Left colon (tissue), 2 donors: ENCODE results near the gene CRYAA. TPM values are rescaled to one million over a fixed set of nuclear protein-coding genes. Genes with fewer than 3 reads are reported as not detected.
"Not testable (repeated sequence)": the region's sequence is repeated elsewhere in the genome, so short reads cannot be mapped to it uniquely, and the experiment has no call there.

Source experiments
- ATAC-seq: fragments of 200-7000 bp; cut with Tn5 transposase; one replicate; pipeline ENCODE4 v1.9.1; 2020; ENCODE audit warnings: mild to moderate bottlenecking, moderate library complexity
- DNase-seq, 2 donors: peaks; one replicate each; pipeline ENCODE4 v3.0.0-alpha.2; 2020
- intact Hi-C, 2 donors: fragments of 100-400 bp; cut with DNase I in 1 of 2; cut with micrococcal nuclease in 1 of 2; formaldehyde crosslinking; loops; one replicate each; pipeline versions ENCODE4 v1.11.2 to v1.14.0; 2022; cut with DNase I, micrococcal nuclease
- total RNA-seq, 2 donors: library from RNA; stranded (reverse); fragmentation: NEBNext Ultra II Directional; extraction: Animal tissue kit (Norgen Biotek cat#: 25700); gene quantifications; one replicate each; pipeline ENCODE4 v1.2.1, GENCODE V29; 2021
- donor health status: DM: no; HTN: no; CAD: no.
- donor health status: DM: yes; HTN: yes; CAD: no.

The CRYAA gene
- total RNA-seq, 2 donors from 2014 or later, result not detected

DNA sequence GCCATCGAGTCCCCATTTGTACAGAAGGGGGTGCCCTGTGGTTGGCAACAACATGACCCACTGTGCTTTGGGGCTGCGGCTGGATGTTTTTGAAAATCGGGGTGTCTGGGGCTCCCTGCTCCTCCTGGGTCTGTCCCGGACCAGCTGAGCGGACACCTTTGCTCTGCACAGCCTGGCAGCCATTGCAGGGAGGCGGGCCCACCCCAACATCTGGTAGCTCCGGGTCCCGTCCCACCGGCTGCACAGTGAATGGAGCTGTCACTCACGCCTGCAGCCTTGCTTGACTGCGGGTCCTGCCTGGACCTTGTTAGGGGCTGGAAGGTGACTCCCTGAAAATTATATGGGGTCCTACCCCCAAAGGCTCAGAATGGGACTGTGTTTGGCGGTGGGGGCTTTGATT lies 5.1 kb downstream of the CRYAA start:
- DNase-seq, ATAC-seq, intact Hi-C loops: not testable (repeated sequence)

- intact Hi-C loops, ATAC-seq, DNase-seq: not testable (repeated sequence)
These were observed 6.2 kb downstream of the CRYAA start for GRCh38 chr21:43174998-43175397.

GRCh38 chr21:43176621-43177020 lies 7.8 kb downstream of the CRYAA start:
- ATAC-seq, result peak; percentile 86
- intact Hi-C loops, DNase-seq: not testable (repeated sequence)

- ATAC-seq, result peak; percentile 48
- DNase-seq, intact Hi-C loops: not testable (repeated sequence)
These were observed 8.5 kb downstream of the CRYAA start for GRCh38 chr21:43177043-43177906.

DNA sequence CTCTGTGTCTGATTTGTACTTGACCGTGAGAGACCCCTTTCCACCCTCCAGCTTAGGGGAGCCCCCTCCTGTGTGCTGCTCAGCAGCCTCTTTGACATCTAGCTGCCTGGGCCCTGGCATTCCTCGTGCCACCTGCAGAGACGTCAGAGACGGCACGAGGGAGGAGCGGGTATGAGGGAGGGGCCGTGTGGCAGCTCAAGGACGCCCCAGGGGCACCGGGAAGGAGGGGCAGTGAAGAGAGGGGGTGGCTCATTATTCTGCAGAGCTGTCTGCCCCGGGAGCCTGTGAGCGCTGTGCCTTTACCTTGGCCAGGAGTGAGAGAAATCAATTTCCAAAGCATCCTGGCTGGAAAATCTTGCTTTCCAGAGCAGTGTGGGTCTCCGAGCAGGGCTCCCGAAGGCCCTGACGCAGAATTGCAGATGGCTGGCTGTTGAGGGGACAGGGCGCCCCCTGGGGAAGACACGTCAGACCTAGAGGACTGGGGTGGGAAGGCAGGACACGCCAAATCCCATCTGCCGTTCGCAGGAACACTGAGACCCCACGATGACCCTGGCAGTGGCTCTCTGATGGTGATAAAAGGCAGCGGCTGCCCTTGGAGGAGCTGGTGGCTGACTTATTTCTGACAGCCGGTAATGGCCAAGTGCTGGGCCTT lies 9.5 kb downstream of the CRYAA start:
- not testable (repeated sequence) for DNase-seq, ATAC-seq

GRCh38 chr21:43181033-43181432 lies 12.2 kb downstream of the CRYAA start:
- ATAC-seq, DNase-seq, intact Hi-C loops: not testable (repeated sequence)

More for the DNA sequence above, 9.5 kb downstream of the CRYAA start:
- intact Hi-C loops, result not testable (repeated sequence)

DNA sequence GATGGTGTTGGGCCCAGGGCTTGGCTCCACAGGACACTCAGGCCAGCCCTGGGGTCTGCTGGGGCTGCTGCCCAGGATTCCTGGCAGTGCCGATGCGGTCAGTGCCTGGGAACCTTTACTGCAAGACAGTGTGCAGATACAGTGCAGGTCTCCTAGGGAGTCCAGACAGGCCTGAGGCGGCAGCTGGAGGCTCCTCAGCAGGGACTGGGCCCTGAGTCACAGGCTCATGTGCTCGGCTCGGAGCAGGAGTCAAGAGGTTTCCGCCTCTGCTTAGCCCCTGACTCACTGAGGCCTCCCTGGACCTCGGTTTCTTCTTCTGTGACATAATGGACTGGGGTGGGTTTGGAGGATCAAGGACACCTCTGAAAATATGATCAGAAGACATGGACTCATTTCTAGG lies 18.5 kb downstream of the CRYAA start:
- DNase-seq, ATAC-seq, intact Hi-C loops: not testable (repeated sequence)

DNA sequence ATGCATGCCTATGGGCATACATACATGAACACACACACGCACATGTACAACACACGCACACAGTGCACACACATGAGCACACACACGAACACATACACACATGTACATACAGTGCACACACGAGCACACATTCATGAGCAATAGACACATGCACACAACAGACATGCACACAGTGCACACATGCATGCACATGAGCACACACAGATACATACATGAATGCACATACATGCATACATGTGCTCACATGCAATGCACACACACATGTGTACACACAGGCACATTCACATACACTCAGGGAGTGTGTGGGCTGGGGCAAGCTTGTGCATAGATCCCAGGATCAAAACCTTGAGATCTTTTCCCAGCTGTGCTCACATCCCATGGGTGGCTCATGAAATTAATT lies 18.9 kb downstream of the CRYAA start:
- DNase-seq, result peak in 1 of 2 donors; percentile 17
- intact Hi-C loops, result no loop called here
- no peak for ATAC-seq

GRCh38 chr21:43188181-43188580 lies 19.4 kb downstream of the CRYAA start:
- intact Hi-C loops, result no loop called here
- no peak for ATAC-seq

DNA sequence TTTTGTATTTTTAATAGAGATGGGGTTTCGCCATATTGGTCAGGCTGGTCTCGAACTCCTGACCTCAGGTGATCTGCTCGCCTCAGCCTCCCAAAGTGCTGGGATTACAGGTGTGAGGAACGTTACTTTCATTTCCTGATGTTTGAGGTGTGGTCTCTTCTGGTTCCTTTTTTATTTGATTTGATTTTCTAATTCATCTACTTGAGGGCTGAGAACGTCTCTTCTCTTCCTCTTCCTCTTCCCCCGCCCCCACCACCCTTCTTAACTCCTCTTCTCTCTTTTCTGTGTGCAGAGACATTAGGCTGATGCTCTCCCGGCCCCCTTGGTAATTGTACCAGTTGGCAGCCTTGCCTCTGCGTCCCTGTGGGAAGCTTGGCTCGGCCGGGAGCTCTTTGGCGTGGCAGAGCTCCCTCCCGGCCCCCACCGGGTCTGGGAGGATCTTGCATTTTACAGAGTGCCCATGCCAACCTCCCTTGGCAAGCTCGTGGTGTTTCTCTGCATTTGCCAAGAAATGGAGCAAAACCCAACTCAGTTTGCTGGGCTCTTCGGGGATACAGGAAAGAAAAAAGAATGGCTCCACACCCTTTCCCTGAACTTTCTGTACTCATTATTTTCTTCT lies 19.9 kb downstream of the CRYAA start:
- DNase-seq (peak in 1 of 2 donors; percentile 49), ATAC-seq (no peak)
- intact Hi-C loops, result no loop called here

More at GRCh38 chr21:43188181-43188580, 19.4 kb downstream of the CRYAA start:
- DNase-seq, result no peak

DNA sequence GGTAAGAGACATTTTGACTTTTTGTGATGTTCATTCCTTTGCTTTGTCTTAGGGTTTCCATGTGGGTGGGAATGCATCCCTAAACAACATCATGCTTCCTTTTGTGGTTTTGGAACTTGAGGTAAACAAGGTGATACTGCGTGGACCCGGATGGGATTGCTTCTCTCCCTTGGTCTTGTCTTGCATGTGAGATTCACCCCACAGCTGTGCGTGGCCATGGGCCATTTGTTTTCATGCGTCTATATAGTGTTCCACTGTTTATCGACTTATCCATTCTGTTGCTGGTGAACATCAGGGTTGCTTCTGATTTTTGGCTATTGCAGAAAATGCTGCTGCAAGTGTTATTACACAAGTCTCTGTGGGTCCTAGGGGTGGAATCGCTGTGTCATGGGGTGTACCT lies 21.1 kb downstream of the CRYAA start:
- no peak for DNase-seq
- ATAC-seq, result no peak
- intact Hi-C loops, result no loop called here

DNA sequence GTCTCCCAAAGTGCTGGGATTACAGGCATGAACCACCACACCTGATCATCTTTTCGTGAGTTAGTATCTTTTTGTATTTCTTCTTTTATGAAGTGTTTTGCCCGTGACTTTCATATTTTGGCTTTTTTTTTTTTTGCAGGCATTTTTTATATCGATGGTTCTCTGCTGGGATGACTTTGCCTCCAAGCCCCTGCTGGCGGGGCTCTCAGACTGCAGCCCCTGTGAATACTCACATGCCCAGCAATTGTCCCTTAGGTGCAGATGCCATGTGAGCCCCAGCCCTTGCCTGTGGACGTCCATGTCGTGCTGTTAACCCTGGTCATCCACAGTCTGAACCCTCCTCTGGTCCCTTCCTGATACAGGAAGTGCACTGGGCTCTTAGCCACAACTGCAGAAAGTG lies 21.7 kb downstream of the CRYAA start:
- no peak for ATAC-seq
- intact Hi-C loops, result no loop called here
- DNase-seq, result peak in 1 of 2 donors; percentile 8

GRCh38 chr21:43190951-43191350 lies 22.1 kb downstream of the CRYAA start:
- DNase-seq, result peak in 1 of 2 donors; percentile 8
- ATAC-seq, result no peak
- intact Hi-C loops, result no loop called here

DNA sequence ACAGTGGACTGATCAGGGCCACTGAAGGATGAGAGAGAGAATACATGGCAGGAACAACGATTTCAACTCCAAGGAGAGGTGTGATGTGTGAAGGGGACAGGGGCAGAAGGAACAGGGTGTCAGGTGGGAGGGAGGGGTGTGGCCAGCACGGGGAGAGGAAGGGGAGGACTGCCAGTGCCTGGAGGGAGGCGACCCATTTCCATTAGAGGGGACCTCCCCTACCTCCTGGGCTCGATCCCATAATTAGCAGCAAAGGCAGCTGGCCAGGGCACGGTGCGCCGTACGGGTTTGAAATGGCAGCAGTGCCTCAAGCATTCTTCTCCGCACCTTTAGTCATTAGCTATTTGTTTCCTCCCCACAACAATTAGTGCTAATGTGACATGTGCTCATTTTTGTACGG lies 22.7 kb downstream of the CRYAA start:
- intact Hi-C loops, result no loop called here
- peak in 1 of 2 donors; percentile 10 for DNase-seq
- ATAC-seq, result no peak

GRCh38 chr21:43191971-43192370 lies 23.2 kb downstream of the CRYAA start:
- intact Hi-C loops, result no loop called here
- DNase-seq (peak in 1 of 2 donors; percentile 4), ATAC-seq (no peak)

GRCh38 chr21:43192501-43193081 lies 23.8 kb downstream of the CRYAA start:
- intact Hi-C loops, result no loop called here
- no peak for ATAC-seq
- peak in 1 of 2 donors; percentile 12 for DNase-seq

- no peak for ATAC-seq
- peak in 1 of 2 donors; percentile 14 for DNase-seq
- intact Hi-C loops, result no loop called here
These were observed 24.4 kb downstream of the CRYAA start for GRCh38 chr21:43193088-43193650.

DNA sequence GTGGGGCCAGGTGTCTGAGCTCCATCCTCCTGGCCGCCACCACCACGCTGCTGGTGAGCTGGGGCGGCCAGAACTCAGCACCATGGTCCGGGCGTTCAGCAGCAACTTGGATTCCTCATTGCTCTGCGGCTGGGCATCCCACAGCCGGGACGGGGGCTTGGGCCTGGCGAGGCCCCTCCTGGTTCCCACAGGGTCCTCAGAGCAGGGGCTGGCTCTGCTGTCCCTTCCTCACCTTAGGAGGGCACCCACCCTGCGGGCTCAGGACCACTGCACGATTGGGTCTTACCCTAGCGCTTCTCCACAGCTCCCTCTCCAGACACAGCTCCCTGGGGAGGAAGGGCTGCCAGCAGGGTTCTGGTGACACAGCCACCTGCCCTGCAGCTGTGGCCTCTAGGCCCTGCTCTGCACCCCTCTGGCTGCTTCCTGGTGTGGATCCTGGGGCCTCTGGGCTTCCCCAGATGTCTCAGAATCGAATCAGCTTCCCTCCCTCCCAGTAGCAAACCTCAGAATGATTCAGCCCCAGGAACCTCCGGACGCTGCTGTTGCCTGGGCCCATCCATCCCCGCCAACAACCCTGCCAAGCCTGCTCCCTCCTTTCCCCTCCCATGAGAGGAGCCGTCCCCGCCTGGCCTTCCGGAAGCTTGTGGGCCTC lies 25.0 kb downstream of the CRYAA start:
- peak in 1 of 2 donors; percentile 23 for DNase-seq
- ATAC-seq, result no peak
- intact Hi-C loops, result no loop called here
